GOT3 (cell line): ENCODE results near the gene SLC25A20.

Experiments
- DNase-seq: peaks from one replicate; lab custom pipeline; 2025; ENCODE audit warnings: mixed read lengths; lab: John Stamatoyannopoulos, UW

The SLC25A20 gene

DNA sequence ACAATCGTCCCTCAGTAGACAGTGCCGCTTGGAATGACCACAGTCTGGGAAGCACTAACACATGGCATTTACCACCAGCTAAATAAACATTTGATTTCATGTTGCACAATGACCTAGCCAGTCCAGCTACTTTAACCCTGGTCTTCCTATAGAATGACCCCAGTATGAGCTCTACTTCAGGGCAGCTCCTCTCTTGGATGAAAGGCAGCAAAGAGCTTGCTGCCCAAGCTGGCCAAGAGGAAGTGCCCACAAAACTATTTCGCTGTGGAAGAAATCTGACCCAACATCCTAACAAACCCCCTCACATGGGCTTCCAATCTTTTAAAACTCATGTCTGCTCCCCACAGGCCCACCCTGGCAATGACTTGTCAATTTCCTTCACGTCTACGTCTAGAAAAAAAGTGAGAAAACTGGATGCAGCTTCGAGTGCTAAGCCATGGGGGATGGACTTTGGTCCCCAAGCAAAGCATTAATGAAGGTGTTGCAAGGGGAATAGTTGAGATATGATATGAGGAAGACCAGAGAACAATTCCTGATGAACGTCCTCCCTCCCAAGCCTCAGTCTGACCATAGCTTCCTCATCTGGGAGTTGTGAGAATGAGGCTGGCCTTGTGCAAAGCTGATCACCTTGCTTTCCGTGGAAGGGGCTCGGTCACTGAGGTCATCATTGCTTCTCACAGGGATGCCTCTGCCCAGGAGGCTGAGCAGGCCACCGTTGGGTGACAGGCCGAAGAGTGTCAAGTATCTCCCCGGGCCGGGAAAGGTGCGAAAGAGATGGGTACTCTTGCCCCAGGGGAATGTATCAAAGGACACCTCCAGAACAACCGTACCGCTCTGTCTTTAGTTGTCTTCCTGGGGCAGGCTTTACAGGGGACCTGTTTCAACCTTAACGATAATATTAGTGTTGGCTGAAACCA is 964 bp downstream of the SLC25A20 start:
- no peak for DNase-seq

DNA sequence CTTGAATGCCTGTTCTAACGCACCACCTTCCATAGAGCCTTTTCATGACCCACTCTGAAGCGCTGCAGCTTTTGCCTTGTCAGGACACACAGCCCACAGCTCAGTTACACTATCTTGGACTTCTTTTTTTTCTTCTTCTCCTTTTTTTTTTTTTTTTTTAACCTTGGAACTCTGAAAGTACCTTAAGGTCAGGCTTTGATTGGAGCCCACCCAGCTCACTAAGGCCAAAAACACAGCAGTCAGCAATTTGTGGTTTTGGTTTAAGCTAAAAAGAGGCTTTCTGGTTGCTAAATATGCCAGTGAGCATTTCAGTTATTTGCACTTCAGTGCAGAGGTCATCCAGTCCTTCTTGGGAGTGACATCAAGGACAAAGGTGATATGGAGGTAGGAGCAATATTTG is 1.7 kb downstream of the SLC25A20 start:
- DNase-seq = no peak

DNA sequence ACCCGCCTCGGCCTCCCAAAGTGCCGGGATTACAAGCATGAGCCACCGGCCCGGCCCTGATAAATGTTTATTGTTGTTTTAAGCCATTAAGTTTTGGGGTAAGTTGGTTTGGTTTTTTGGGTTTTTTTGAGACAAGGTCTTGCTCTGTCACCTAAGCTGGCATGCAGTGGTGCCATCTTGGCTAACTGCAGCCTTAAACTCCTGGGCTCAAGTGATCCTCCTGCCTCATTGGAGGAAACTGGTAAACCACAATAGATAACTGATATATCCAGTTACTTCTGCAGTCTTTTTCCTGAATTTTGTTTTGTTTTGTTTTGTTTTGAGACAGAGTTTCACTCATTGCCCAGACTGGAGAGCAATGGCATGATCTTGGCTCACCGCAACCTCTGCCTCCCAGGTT is 4.2 kb downstream of the SLC25A20 start:
- no peak for DNase-seq

DNA sequence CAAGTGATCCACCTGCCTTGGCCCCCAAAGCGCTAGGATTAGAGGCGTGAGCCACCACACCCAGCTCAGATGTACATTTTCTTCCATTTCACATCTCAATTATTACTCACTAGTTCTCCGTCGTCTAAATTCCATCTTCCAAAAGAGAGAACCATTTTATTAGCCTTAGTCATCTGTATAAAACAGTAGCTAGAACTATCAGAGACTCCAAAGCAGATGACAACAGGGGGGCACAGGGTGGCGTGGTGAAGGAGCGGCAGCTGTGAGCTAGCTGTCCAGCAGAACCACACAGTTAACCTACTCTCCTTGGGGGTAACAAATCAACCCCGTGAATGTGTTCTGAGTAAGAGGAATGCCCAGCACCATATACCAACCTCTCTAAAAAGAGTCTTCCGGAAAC is 7.1 kb downstream of the SLC25A20 start:
- no peak for DNase-seq

DNA sequence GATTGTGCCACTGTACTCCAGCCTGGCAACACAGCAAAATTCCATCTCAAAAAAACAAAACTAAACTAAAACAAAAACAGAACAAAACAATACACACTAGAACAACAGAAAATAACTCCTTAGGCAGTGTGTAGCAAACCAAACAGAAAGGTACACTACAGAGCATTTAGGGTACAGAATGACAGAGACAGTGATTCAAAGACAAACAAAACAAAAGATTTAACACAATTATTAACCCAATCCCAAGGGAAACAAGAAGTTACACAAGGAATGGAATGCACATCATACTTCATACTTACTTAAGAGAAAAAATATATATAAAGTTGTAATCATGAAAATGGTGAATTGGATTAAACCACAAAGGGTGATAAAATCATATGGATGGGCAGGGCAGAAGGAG is 12.9 kb downstream of the SLC25A20 start:
- DNase-seq = no peak

DNA sequence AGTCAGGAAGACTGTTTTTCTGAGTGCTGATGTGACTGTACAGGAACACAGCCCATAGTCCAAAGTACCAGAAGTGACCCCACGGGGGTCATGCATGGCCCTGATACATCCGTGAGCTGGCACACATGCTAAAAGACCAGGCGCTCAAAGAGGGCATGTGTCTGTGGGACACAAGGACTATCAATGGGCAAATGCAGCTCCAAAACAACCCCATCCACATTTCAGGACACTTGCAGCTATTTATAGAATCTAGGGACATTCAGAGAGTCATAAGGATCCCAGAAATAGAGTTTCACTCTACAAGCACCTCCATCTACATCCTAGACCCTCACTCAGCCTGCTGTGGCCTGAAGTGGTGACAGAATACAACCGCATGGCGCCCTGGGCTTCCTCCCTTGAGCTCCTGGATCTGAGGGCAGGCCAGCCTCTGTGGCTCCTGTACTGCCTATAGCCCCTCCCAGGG is 17.0 kb downstream of the SLC25A20 start:
- no peak for DNase-seq

DNA sequence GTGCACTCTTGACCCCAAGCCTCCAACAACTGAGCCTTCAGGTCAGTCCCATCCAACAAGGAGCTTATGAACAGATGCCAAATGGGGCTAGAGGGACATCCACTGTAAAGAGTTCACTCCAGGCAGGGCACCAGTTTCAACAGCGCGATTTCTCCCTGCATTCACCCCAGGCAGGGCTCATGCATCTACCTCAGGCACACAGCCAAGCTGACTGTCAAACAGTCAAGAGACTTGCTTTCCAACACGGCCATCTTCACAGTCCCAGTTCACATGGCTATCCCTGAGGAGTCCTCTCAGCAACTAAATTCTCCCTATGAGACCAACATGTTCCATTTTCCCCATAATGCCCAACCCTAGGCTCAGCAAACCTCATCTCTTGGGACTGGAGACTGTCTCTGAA is 17.7 kb downstream of the SLC25A20 start:
- DNase-seq = no peak

DNA sequence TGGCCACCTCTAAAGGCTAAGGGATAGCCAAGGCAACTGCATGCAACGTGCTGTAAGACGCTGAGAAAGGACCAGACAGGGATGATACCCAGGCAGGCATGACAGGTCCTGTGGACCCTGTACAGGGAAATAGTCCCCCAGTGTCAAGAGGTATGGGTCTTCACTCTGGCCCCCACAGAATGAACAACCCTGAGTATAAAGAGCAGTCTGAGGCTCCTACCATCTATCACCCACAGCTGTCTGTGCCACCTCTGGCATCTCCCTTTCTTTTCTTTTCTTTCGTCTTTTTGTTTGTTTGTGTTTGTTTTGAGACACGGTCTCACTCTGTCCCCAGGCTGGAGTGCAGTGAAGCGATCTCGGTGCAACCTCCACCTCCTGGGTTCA is 18.7 kb downstream of the SLC25A20 start:
- DNase-seq = no peak

DNA sequence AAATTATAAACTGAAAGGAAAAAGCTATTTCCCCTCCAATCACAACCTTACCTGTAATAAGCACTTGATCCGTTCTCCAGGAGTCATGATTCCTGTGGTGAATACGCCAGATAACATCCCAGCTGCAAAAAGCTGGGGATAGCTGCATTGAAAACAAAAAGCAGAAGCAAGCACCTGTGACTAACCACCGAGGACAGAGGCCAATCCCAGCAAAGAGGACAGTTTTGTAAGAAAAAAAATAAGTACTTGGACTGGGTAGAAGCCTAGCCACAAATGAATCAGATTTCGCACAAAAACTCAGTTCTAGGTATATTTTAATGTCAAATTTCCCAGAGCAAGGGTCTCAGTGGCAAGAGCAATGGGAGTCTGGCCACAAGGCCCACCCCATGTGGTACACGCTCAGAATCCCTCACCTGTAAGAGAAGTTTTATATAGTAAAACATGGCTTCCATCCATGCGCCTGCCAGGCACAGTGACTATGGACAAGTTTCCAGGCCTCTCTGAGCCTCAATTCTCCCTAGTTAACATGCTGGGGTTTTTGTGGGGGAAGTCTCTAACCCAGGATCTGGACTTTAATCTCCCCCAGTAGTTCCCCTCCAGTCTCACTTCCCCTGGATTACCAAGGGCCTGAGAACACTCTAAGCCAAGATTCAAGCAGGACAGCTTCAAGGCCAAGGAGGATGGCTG is 19.2 kb downstream of the SLC25A20 start:
- DNase-seq = no peak

DNA sequence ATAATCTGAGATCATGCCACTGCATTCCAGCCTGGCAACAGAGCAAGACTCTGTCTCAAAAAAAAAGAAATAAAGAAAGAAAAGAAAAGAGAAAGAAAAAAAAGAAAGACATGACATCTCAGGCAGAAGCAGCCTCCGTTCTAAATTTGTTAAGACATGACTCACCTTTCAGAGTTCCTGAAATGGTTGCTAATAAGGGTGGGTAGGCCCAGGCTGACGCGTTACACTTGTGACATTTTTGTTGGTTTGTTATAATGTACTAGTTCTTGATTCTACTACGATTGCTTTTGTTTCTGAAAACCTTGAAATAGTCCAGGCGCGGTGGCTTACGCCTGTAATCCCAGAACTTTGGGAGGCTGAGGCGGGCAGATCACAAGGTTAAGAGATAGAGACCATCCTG is 21.0 kb downstream of the SLC25A20 start:
- DNase-seq = no peak

DNA sequence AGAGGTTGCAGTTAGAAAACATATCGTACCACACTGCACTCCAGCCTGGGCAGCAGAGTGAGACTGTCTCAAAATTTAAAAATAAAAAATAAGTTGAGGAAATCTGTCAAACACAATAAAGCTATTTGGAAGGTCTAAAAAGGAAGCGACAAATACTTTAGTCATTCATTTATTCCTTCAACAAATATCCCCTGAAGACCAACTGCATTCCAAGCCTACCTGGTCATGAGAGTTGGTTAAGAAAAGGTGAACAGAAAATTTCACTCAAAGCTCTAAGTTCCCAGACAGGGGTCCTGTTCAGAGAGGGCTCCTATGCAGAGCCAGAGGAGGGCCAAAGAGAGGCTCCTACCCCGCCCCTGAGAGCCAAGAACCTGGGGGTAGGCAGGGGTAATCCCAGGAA is 35.6 kb downstream of the SLC25A20 start:
- DNase-seq = no peak

DNA sequence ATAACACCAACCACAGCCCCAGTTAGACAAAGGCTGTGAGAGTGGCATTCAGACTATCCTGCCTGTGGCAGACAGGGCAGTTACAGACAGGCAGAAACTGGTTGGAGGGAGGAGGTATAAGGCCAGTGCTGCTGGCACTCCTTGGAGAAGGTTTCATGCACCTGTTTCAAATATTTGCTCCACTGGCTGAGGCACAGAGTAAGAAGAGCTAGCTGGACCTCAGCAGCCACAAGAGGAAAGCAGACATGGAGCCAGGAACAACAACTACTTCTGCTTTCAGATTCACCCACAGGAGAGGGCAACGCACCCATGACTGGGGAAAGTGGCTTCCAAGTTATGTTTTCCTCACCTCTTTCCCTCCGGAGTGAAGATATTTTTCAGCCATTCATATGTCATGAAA is 39.5 kb downstream of the SLC25A20 start:
- no peak for DNase-seq

DNA sequence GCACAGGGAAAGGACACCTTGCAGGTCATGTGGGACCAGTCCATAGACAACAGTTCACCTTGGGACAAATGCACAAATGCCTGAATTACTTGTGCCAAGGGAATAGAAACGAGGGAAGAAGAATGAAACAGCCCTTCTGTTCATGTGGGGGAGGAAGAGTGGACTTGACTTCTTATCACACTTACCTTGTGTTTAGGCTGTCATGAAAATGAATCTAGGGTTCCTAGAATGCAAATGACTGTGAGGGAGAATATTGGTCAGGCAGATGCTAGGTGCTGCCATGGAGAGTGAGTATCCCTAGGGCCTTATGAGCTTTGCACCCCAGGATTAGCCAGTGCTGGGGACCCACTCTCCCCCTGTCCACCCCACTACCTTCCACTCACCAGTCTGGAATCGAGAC is 40.0 kb downstream of the SLC25A20 start:
- DNase-seq = no peak

DNA sequence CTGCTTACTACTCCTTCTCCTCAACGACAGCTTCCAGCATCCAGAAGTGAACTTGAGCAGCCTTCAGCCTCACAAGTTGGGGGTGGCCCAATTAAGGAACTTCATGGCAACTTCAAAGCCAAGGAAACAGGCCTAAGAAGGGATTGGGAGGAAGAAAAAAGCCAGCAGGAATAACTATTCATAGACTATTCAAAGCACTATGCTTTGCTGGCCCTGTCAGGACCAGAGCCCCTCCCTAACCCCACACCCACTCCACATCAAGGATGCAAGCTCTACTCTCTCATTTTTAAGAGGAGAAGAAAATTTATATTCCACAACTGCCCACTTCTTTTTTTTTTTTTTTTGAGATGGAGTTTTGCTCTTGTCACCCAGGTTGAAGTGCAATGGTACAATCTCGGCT is 41.0 kb downstream of the SLC25A20 start:
- DNase-seq = no peak

DNA sequence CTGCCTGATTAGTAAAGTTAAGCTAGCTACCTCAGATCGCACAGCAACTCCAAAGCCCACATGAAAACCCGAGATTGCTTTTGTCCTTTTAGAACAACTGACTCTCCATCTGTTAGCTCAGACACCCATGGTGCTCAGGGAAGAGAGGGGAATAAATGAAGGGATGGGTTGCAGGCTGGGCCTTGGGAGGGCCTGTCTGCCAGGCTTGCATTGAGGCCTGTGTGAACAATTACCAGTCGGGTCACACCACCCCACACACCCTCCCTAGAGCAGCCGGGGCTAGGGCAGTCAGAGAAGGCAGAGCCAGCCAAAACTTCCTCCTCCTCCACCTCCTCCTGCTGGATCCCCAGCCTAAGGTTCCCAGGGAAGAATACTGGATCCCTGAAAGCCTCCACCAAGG is 42.2 kb downstream of the SLC25A20 start:
- DNase-seq = no peak

DNA sequence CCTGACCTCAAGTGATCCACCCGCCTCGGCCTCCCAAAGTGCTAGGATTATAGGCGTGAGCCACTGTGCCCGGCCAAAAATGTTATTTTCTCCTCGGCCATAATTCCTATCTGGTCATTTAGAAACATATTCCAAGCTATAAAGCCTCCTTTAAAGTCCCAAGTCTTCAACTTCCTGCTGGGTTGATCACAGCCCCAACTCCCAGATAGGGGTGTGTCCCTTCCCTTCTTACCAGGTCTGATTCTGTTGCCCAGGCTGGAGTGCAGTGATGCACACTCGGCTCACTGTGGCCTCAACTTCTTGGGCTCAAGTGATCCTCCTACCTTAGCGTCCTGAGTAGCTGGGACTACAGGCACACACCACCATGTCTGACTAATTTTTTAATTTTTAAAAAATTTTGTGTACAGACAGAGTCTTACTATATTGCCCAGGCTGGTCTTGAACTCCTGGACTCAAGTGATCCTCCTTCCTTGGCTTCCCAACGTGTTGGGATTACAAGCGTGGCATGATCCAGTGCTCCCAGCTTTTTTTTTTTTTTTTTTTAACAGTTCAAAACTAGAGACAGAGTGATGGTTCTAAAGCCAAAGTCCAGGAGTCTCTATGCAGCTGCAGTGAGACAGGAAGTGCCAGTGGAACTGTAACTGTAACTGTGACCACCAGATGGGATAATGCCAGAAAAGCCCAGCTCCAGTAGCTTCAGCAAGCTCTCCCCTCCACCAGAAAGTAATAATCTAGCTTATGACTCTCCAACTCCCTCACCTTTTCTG is 42.8 kb downstream of the SLC25A20 start:
- DNase-seq = no peak

DNA sequence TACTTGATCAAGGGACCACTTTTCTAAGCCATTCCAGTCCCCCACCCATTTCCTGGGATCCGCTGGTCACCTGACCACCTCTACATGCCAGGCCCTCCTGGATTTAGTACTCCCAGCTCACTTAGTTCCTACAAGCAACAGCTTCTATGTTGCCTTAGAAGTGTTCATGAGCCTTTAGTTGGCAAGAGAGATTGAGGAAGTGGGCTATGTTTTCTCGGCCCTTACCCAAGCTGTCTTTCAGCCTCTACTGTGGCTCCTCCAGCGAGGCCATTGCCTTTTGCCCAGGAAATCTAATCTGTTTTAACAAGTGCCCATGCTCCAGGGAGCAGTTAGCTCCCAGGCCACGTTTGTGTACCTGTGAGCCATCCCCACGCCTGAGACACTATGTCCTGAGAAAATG is 46.5 kb downstream of the SLC25A20 start:
- DNase-seq = no peak

DNA sequence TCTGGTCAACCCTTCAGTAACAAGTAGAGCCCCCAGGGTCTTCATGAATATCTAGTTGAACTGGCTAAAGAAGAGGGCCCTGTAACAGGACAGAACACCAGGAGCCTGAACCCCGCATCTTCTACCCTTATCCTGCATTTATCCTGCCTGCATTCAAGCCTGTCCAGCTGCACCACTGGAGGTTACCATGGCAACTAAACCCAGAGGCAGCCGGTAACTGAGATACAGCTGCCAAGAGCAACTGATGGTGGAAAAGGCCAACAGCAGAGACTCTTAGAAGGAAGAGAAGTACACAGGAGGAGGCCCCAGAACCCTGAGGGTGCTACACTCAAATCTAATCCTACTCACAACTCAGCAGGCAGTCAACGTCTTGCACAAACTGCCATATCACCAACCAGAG is 47.3 kb downstream of the SLC25A20 start:
- no peak for DNase-seq

DNA sequence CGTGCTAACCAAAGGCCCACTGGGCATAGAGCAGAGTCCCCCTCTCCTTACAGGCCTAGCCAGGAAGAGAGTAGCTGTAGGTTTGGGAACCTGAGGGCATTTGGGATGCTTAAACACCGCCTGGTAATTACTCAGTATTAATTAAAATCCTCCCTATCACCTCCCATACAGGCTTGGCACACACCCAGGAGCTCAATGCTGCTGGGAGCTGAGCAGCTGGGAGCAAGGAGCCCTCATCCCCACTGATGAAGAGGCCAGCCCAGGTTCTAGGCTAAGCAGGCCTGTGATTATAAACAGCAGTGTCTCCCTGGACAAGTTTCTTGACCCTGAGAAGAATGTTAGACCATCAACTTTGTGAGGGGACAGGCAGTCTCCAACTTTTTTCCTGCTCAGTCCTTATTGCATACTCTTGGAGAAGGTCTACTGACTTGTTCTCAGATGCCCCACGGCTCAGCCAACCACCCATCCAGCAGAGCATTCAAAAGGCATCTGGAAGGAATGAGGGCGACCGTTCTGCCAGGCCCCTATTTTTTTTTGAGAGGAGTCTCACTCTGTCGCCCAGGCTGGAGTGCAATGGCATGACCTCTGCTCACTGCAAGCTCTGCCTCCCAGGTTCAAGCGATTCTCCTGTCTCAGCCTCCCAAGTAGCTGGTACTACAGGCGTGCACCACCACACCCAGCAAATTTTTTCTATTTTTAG is 49.7 kb downstream of the SLC25A20 start:
- DNase-seq = no peak

DNA sequence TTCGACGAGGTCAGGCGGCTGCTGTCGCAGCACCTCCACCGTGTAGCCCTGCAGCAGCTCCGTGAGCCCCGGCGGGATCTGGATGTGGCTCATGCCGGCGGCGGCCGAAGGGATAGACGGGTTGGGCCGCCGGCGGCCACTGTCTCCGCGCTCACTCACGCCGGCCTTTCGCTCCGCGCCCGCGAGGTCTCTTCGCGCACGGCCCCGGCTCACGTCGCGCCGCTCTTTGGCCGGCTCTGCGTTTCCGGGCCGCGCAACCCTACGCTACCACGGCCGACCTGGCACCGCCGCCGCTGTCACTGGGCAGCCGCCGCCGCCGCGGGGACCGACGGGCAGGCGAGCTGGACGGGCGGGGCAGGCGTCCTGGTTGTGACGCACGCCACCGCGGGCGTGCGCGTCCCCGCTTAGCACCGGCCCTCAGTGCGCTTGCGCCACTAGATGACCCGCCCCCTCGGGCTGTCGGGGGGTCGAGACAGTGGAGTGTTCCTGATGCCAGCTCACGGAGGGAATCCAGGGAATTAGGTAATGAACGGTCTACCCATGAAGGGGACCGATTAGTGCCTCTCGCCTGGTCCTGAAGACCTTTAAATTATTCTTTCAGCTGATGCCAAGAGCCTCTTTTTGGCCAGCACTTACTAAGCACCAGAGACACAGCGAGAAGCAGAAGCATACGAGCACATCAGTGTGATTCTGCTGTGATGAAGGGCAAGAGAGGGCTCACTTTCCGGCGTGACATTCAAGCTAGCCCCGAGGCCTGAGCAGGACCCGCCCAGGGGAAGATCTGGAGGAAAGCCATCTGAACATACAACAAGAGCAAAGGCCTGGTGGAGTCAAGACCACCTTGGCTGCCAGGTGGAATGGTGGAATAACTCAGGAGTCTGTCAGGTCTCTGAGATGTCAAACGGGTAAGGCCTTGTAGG is 50.9 kb downstream of the SLC25A20 start, which contains the start of gene PRKAR2A:
Gene PRKAR2A, minus strand, starts transcription at position 371 of the 920 bp plus-strand sequence. Its CDS starts 278 bp downstream, at position 93.
- peak; percentile 54 for DNase-seq

DNA sequence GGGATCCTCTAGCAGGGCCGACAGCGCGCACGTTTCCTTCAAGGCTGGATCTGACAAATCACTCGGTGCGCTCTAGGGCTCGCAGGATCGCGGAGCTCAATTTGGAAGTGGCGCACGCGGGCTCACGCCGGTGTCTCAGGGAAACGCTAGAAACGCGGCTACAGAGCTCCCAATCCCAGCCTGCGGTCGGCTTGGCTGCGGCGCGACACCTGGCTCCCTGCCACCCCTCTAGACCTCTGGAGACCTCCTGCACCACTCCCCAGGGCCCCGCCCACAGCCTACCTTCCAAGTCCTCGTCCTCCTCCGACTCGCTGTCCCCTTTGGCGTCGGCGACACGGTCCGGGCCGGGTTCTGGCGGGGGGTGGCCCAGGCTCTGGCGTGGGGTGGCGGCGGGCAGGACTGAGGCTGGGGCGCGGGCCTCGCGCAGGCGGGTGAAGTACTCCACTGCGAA is 51.6 kb downstream of the SLC25A20 start:
- no peak for DNase-seq
